K562 (cell line): ENCODE measurements around the gene ADAMTS20. TPM values are rescaled to one million over a fixed set of nuclear protein-coding genes. Genes with fewer than 3 reads are reported as not detected.

Experiments
- ATAC-seq: fragments of 200-7000 bp; cut with Tn5 transposase; 3 replicates; pipeline ENCODE4 v1.9.1; 2020; ENCODE audit warnings: moderate library complexity
- BruUV-seq: library from RNA; stranded (reverse); fragments of 400-500 nt; replicated peaks from 2 replicates; lab custom pipeline; 2021; lab: Mats Ljungman, UMichigan
- CTCF ChIA-PET: fragments of 300-600 bp; formaldehyde crosslinking; extraction: SDS; loops from one replicate; lab custom pipeline; 2021; ENCODE audit warnings: low intra/inter-chr PET ratio; lab: Yijun Ruan, JAX
- POLR2A ChIA-PET: fragments of 300-600, 350-650 bp; sonication (Branson Sonifier 250); formaldehyde crosslinking; extraction: SDS; loops from one replicate; lab custom pipeline; 2021; ENCODE audit warnings: antibody characterized with exemption, inconsistent platforms; lab: Yijun Ruan, JAX
- DNase-seq, 4 experiments: peaks; one replicate each; pipeline versions ENCODE4 v3.0.0 to v3.0.0-alpha.2; 2011 to 2018; ENCODE audit warnings: low spot score in 3 of 4, mixed read lengths in 3 of 4; ENCODE audit errors: extremely low read depth in 1 of 4
- FAIRE-seq: peaks from 2 replicates; lab custom pipeline; 2011; peaks lifted over from hg19 to GRCh38; lab: Jason Lieb, UNC
- H2AFZ ChIP-seq: 2 replicates; pipeline ENCODE4 v1.6.0; 2011; ENCODE audit warnings: low read depth, low read length, control low read depth, inconsistent platforms
- H3K27ac ChIP-seq: fragments of 200-600 bp; 3 replicates; pipeline ENCODE4 v1.8.0; 2011; ENCODE audit warnings: low read depth, mild to moderate bottlenecking, control low read depth, inconsistent platforms, low read length, moderate library complexity, mixed read lengths; ENCODE audit errors: extremely low read depth
- H3K27me3 ChIP-seq, 2 experiments: fragments of 300-600 bp in 1 of 2; 2 replicates in 1 of 2; 3 replicates in 1 of 2; pipeline versions ENCODE4 v1.6.0 to v1.8.0; 2011; ENCODE audit warnings: inconsistent platforms in 2 of 2, low read length in 2 of 2, mild to moderate bottlenecking in 1 of 2, mixed read lengths in 1 of 2, moderate library complexity in 1 of 2; ENCODE audit not compliant: control insufficient read depth in 2 of 2, insufficient read depth in 2 of 2
- H3K36me3 ChIP-seq: fragments of 300-600 bp; 3 replicates; pipeline ENCODE4 v1.8.0; 2011; ENCODE audit warnings: mild to moderate bottlenecking, low read length, inconsistent platforms; ENCODE audit not compliant: control insufficient read depth, insufficient read depth
- H3K4me1 ChIP-seq, 2 experiments: fragments of 200-600 bp in 1 of 2; replicated peaks in 1 of 2; 2 replicates in 1 of 2; 3 replicates in 1 of 2; pipeline versions ENCODE4 v1.5.1 to v1.8.0; 2011; ENCODE audit warnings: inconsistent platforms in 2 of 2, low read length in 2 of 2, mild to moderate bottlenecking in 1 of 2, mixed read lengths in 1 of 2, moderate library complexity in 1 of 2; ENCODE audit not compliant: control insufficient read depth in 2 of 2, insufficient read depth in 2 of 2
- H3K4me2 ChIP-seq: 2 replicates; pipeline ENCODE4 v1.6.1; 2011; ENCODE audit warnings: low read length, control low read depth, inconsistent platforms, mixed read lengths; ENCODE audit not compliant: insufficient read depth
- H3K4me3 ChIP-seq: fragments of 200-600 bp; sonication (generic), shearing (Covaris generic); 2 replicates; pipeline ENCODE4 v1.5.1; 2016; ENCODE audit warnings: control low read depth, inconsistent platforms
- H3K79me2 ChIP-seq: fragments of 200-600 bp; 3 replicates; pipeline ENCODE4 v1.8.0; 2011; ENCODE audit warnings: low read length, inconsistent platforms; ENCODE audit not compliant: control insufficient read depth, insufficient read depth
- H3K9ac ChIP-seq, 2 experiments: 2 replicates each; pipeline versions ENCODE4 v1.6.0 to v1.6.1; 2011; ENCODE audit warnings: low read depth in 2 of 2, low read length in 2 of 2, control low read depth in 1 of 2, inconsistent platforms in 1 of 2, mild to moderate bottlenecking in 1 of 2, mixed read lengths in 1 of 2; ENCODE audit not compliant: insufficient read depth in 1 of 2
- H3K9me1 ChIP-seq: one replicate; pipeline ENCODE4 v1.6.0; 2011; ENCODE audit warnings: inconsistent platforms, mild to moderate bottlenecking, low read length, moderate library complexity; ENCODE audit not compliant: control insufficient read depth, insufficient read depth
- H3K9me3 ChIP-seq: replicated peaks from 2 replicates; pipeline ENCODE4 v1.5.1; 2011; ENCODE audit warnings: low read depth, low read length, inconsistent platforms; ENCODE audit not compliant: control insufficient read depth, insufficient read depth
- H4K20me1 ChIP-seq: replicated peaks from 2 replicates; pipeline ENCODE4 v1.6.1; 2011; ENCODE audit warnings: low read length, inconsistent platforms, mixed read lengths; ENCODE audit not compliant: control insufficient read depth, insufficient read depth
- C11orf30 ChIP-seq: fragments of 450-650 bp; IDR thresholded peaks from 2 replicates; pipeline ENCODE4 v1.6.1; 2016; ENCODE audit warnings: low read depth, mild to moderate bottlenecking
- CHD4 ChIP-seq: fragments of 200-600 bp; sonication (generic); IDR thresholded peaks from 3 replicates; pipeline ENCODE4 v1.6.1; 2012; ENCODE audit warnings: low read depth, mild to moderate bottlenecking, mixed read lengths, low read length, inconsistent platforms; ENCODE audit not compliant: insufficient read depth, insufficient replicate concordance, poor library complexity, severe bottlenecking
- IRF2 ChIP-seq: sonication (generic); formaldehyde crosslinking; IDR thresholded peaks from 2 replicates; pipeline ENCODE4 v1.8.1; 2022; ENCODE audit warnings: mild to moderate bottlenecking, missing genetic modification reagents
- MAFG ChIP-seq: fragments of 450-650 bp; conservative IDR thresholded peaks from 2 replicates; pipeline ENCODE4 v1.6.1; 2016; ENCODE audit warnings: missing genetic modification characterization, missing compliant biosample characterization
- MCM7 ChIP-seq, 2 experiments: fragments of 450-650 bp; IDR thresholded peaks; 2 replicates each; pipeline ENCODE4 v1.6.1; 2016 to 2018
- WGBS: fragments of 100-300 bp; shearing (Covaris generic); methylation state at CpG from one replicate; pipeline ENCODE4 v1.1.6; 2016; ENCODE audit warnings: low coverage, mixed read lengths; ENCODE audit not compliant: insufficient coverage; ENCODE audit errors: missing lambda C conversion rate; 5-methylcytosine and 5-hydroxymethylcytosine counted together
- in situ Hi-C: fragments of 300-500 bp; cut with MboI; formaldehyde crosslinking; loops from 4 replicates; pipeline ENCODE4 v1.15.0; 2018; ENCODE audit warnings: inconsistent platforms, mixed read lengths
- intact Hi-C: fragments of 100-400 bp; cut with micrococcal nuclease; formaldehyde crosslinking; loops from 2 replicates; pipeline ENCODE4 v1.14.2; 2022
- polyA plus RNA-seq, 8 experiments: library from polyadenylated mRNA; depleted of rRNA in 4 of 8; stranded (reverse) in 5 of 8; unstranded in 3 of 8; fragments of >200 nt; fragmentation: Nextera tagmentation in 2 of 8; fragmentation: Illumina TruSeq in 1 of 8; extraction: Ambion mirVana in 2 of 8; extraction: Trizol in 1 of 8; gene quantifications; 2 replicates each; pipeline versions ENCODE4 v1.2.1 to v1.2.3, GENCODE V29; 2011 to 2014; ENCODE audit warnings: inconsistent platforms in 1 of 8, missing spikeins in 1 of 8
- total RNA-seq, 7 experiments: library from RNA; depleted of rRNA in 6 of 7; stranded (reverse); fragments of >200 nt in 6 of 7; fragmentation: Illumina TruSeq in 2 of 7; extraction: Trizol in 2 of 7; gene quantifications; 2 replicates each; pipeline versions ENCODE4 v1.2.1 to v1.2.3, GENCODE V29; 2011 to 2021; ENCODE audit warnings: low replicate concordance in 1 of 7
- TF ChIP-seq, protein P1 (sequence below), 2 experiments: fragments of 450-650 bp in 1 of 2; sonication (generic) in 1 of 2; formaldehyde crosslinking in 1 of 2; IDR thresholded peaks in 1 of 2; conservative IDR thresholded peaks in 1 of 2; 2 replicates each; pipeline versions ENCODE4 v1.6.1 to v1.8.1; 2016 to 2023; ENCODE audit warnings: mild to moderate bottlenecking in 2 of 2, moderate library complexity in 2 of 2, inconsistent platforms in 1 of 2, missing genetic modification reagents in 1 of 2

ADAMTS20 gene
- total and polyA plus RNA-seq, 9 of the 15 experiments (the other 6 are each of a cell fraction or from before 2014, with no cell fraction given): 0.01 to 0.84 (median 0.07) TPM; not detected in 2

DNA sequence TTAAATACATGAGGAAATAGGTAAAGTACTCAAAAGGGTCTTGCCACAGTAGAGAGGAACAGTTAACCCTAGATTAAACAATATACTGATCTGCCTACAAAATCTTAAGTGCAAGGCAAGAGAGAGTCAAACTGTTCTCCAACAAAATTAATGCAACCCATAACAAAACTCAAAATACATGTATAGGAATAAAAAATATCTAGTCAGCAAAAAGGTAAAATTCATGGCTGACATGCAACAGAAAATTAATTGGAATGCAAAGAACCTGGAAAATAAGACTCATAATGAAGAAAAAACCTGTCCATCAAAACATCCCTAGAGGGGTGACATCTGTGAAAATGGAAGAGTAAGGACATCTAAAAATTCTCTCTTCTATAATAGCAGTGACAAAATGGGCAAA lies 173.6 kb downstream of the ADAMTS20 start (continued):
- no peak for TF ChIP-seq MCM7 (IDR thresholded peaks at IDR 0.05)
- no peak for TF ChIP-seq IRF2 (CRISPR knock-in tag)
- peak; percentile 45 for TF ChIP-seq MAFG (tag)
- TF ChIP-seq C11orf30: peak; percentile 38

DNA sequence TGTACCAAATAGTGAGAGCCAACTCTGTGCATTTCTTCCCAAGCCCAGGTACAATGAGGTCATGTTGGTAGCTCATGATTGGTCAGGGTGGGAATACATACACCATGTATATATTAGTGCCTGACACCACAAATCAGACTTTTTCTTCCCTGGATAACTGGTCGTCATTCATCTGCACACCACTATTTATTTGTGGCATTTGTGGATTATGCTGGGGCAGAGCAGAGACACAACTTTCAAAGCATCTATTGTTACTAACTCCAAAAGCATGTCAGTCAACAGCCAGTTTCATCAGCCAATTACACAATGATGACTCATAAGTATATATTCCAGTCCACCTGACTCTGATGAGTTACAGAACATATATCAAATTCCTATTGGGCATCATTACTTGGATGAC lies 181.7 kb downstream of the ADAMTS20 start:
- no peaks in the 10 kb centered on the region for H3K36me3 ChIP-seq
- DNase-seq: no peak
- no peak overlapping the region for H3K9ac ChIP-seq
- TF ChIP-seq, protein P1, sequence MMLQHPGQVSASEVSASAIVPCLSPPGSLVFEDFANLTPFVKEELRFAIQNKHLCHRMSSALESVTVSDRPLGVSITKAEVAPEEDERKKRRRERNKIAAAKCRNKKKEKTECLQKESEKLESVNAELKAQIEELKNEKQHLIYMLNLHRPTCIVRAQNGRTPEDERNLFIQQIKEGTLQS (IDR thresholded peaks at IDR 0.05): 0 out of 2 replicates have a peak, but pooled peaks have one; percentile 16
- TF ChIP-seq, protein P1 (CRISPR knock-in tag; conservative IDR thresholded peaks at IDR 0.05): no peak
- no peak for TF ChIP-seq CHD4
- H4K20me1 ChIP-seq: no peaks in the 10 kb centered on the region
- no peak overlapping the region for H3K27ac ChIP-seq
- H3K27me3 ChIP-seq: no peaks in the 10 kb centered on the region
- no peaks in the 10 kb centered on the region for H3K4me1 ChIP-seq
- ChIA-PET POLR2A (no interaction called here), CTCF (no interaction called here)
- WGBS: 0% methylated on average over 1 of the region's 1 CpG
- H3K4me3 ChIP-seq: no peak overlapping the region
- no peaks in the 10 kb centered on the region for H3K9me3 ChIP-seq
- no peaks in the 10 kb centered on the region for H3K9me1 ChIP-seq
- ATAC-seq: no peak
- in situ Hi-C loops: no loop called here
- H3K79me2 ChIP-seq: no peaks in the 10 kb centered on the region
- BruUV-seq: no TSS peak
- no peak for FAIRE-seq
- intact Hi-C loops: no loop called here
- H2AFZ ChIP-seq: no peak overlapping the region
- H3K4me2 ChIP-seq: no peak overlapping the region
